ENCODE results near the gene ASB8.

ASB8 gene

GRCh38 chr12:48106681-48107613 is 50.4 kb downstream of the ASB8 start:
- H3K4me3 ChIP-seq (ENCODE audit: control insufficient read depth, low read depth, low read length) = peak overlapping the region; percentile 91
- no peak for DNase-seq (ENCODE audit: low read depth)
- TF ChIP-seq, protein P1, sequence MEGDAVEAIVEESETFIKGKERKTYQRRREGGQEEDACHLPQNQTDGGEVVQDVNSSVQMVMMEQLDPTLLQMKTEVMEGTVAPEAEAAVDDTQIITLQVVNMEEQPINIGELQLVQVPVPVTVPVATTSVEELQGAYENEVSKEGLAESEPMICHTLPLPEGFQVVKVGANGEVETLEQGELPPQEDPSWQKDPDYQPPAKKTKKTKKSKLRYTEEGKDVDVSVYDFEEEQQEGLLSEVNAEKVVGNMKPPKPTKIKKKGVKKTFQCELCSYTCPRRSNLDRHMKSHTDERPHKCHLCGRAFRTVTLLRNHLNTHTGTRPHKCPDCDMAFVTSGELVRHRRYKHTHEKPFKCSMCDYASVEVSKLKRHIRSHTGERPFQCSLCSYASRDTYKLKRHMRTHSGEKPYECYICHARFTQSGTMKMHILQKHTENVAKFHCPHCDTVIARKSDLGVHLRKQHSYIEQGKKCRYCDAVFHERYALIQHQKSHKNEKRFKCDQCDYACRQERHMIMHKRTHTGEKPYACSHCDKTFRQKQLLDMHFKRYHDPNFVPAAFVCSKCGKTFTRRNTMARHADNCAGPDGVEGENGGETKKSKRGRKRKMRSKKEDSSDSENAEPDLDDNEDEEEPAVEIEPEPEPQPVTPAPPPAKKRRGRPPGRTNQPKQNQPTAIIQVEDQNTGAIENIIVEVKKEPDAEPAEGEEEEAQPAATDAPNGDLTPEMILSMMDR (conservative IDR thresholded peaks at IDR 0.05; ENCODE audit: control insufficient read depth, insufficient read depth, low read depth, low read length) = no peak

DNA sequence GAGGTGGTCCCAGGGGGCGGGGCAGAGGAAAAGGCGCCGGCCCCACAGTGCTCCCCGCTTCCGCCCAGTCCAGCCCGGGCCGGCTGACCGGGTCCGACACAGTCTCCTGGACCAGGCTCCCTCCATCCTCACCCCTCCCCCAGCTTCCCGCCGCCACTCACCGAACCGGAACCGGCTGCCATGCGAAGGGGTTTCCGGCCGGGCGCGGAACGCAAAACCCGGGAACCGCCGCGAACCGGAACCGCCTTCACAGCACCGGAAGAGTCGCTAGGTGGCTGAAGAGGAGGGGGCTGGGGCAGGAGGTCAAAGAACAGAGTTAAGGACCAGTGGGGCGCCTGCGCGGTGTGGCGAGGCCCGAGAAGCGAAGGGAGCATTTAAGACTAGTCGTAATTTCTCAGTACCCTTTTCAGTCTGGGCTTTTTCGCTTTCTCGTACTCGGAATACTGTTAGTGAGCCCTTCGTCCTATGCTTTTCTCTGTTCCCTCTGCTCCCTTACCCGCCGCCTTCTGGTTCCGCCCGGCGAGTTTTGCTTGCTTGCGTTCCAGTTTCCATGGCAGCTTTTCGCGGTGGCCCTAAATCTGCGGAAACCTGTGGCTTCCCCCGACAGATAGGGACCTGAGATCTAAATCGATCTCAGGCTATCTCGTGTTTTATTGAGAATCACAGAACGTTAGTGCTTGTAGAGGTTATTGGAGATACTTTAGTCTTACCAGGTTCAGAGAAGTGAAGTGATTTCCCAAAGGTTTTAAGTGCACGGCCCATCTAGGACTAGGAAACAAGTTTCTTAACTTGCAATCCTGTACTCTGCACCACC is 51.2 kb downstream of the ASB8 start, which contains the start of gene SENP1:
SENP1 (minus strand) TSS at position 213 of the 814 bp plus-strand sequence. CDS start 4,607 bp downstream, outside the sequence.
- TF ChIP-seq, protein P1 (conservative IDR thresholded peaks at IDR 0.05; ENCODE audit: control insufficient read depth, insufficient read depth, low read depth, low read length) = peak; percentile 10
- H3K4me3 ChIP-seq (ENCODE audit: control insufficient read depth, low read depth, low read length) = peak within 1 kb of the TSS; percentile 91
- DNase-seq (ENCODE audit: low read depth) = peak; percentile 80

- H3K4me3 ChIP-seq (ENCODE audit: control insufficient read depth, low read depth, low read length) = peak overlapping the region; percentile 91
- TF ChIP-seq, protein P1 (conservative IDR thresholded peaks at IDR 0.05; ENCODE audit: control insufficient read depth, insufficient read depth, low read depth, low read length) = no peak
- DNase-seq (ENCODE audit: low read depth) = no peak
Observed at GRCh38 chr12:48105321-48105866, 51.9 kb downstream of the ASB8 start.

- TF ChIP-seq, protein P1 (conservative IDR thresholded peaks at IDR 0.05; ENCODE audit: control insufficient read depth, insufficient read depth, low read depth, low read length) = no peak
- peak overlapping the region; percentile 91 for H3K4me3 ChIP-seq (ENCODE audit: control insufficient read depth, low read depth, low read length)
- no peak for DNase-seq (ENCODE audit: low read depth)
Observed at GRCh38 chr12:48104531-48104930, 52.8 kb downstream of the ASB8 start.
